GM19025 (cell line): ENCODE results near the gene C11orf58.

Experiments
- ATAC-seq: cut with Tn5 transposase; IDR thresholded peaks from one replicate; pipeline ENCODE4 v1.9.1; 2021; ENCODE audit warnings: mild to moderate bottlenecking, low read depth, moderate library complexity; ENCODE audit not compliant: unreplicated experiment

The C11orf58 gene

GRCh38 chr11:16783321-16783801 is 44.9 kb downstream of the C11orf58 start:
- ATAC-seq, result no peak

DNA sequence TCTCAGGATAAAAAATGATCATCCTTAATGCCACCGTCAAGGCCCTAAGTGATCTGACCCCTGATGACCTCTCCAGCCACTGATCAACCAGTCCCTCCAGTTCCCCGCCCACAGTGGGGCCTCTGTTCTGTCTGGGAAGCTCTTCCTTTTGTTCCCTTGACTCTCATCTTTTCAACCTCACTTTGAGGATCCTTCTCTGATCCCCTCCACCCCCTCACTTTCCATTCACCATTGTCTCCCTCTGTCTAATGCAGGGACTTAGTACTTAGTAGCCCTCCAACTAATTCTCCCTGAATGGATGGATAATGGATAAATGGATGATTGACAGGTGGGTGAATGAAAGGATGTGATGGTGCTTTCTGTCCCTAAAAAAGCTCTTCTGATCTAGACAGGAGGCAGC is 45.6 kb downstream of the C11orf58 start:
- ATAC-seq, result no peak

- ATAC-seq, result no peak
Measured at GRCh38 chr11:16784666-16785065, 46.2 kb downstream of the C11orf58 start.

- peak; percentile 73 for ATAC-seq
Measured at GRCh38 chr11:16785520-16786128, 47.2 kb downstream of the C11orf58 start.

DNA sequence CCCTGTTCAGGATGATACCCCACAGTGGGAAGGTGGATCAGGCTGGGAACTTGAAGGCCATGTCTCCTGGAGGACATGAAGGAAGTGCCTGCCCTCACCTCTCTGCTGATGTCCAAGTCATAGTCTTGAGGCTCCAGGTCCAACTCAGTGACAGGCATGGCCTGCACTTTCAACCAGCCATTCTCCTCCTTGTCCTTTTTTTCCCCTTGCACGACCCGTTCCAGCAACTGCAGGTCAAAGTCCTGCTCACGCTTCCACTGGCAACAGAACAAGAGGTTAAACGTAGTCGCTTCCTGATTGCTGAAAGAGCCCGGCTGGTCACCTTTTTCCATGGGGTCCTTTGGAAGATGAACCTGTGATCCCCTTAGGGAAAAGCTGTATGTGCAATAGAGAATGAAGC is 47.7 kb downstream of the C11orf58 start:
- ATAC-seq, result no peak

- ATAC-seq, result no peak
Measured at GRCh38 chr11:16787035-16787742, 48.7 kb downstream of the C11orf58 start.

DNA sequence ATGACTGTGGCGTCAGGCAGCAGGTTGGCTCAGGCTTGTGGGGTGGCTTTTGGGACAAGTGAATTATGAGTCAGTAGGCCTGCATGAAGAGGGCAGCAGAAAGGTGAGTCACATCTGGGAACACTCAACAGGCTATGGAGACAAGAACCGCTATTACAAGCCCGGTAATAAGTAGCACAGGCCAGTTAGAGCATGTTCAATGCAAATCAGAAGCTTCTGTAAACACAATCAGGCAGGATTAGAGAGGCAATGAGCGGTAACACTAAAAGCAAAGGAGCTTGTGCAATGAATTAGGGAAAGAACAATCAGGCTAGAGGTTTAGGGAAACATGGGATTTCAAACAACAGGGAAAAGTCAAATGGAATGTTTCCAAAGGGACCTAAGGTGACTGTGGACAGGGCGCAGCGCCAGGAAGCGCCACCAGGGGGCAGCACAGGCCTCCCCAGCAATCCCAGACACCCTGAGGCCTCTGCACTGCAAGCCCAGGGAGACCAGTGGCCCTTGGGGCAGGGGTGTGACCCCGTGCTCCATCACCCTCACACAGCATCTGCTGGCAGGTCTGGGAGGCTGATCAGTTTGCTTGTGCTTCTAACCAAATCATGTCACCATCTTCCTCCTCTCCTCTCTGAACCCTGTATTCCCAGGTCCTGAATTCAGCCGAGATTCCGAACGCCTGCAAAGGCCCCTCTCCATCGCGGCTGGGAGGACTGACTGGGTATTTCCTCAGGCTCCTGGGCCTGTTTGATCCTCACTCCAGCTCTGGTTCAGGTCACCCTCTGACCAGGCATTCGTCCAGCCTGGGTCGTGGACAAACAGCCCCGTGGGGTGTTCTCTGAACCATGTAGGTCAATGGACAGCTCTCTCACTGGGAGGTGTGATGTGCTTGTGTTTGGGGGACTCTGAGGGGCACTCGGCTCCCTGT is 50.0 kb downstream of the C11orf58 start:
- ATAC-seq, result peak; percentile 52

GRCh38 chr11:16789063-16789420 is 50.6 kb downstream of the C11orf58 start:
- no peak for ATAC-seq

- ATAC-seq, result no peak
Measured at GRCh38 chr11:16789560-16790485, 51.4 kb downstream of the C11orf58 start.

- no peak for ATAC-seq
Measured at GRCh38 chr11:16790486-16791190, 52.2 kb downstream of the C11orf58 start.

DNA sequence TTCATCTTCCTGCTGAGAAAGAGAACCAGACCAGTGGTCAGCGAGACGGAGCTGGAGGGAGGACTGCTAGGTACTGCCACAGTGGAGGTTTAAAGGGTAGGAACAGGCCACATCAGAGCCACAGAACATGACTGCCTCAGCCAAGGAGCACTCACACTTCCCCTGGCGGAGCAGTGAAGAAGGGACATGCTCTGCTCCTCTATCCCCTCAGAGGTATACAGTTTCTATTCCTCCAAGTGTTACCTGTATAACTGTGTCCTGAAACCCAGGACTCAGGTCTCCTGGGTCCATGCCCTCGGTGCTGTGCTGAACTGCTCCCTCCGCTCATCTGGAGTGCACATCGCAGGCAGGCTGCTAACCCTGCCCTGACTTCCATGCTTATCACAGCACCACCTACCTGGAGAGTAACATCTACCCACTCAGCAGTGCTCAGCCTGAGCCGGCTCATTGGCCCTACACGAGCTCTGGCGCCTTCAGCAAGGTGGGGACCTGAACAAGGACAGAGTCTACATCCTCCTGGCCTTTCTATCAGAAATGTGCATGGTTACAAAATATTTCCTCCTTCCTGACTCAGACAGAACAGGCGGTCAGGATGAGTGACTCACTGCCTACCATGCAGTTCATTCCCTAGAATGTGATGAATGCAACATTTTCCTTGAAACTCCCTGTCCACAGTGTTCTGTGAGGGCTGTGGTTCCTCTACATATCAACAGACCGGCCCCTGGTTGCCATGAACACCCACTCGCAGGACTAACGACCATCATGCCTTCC is 52.9 kb downstream of the C11orf58 start:
- ATAC-seq, result no peak

DNA sequence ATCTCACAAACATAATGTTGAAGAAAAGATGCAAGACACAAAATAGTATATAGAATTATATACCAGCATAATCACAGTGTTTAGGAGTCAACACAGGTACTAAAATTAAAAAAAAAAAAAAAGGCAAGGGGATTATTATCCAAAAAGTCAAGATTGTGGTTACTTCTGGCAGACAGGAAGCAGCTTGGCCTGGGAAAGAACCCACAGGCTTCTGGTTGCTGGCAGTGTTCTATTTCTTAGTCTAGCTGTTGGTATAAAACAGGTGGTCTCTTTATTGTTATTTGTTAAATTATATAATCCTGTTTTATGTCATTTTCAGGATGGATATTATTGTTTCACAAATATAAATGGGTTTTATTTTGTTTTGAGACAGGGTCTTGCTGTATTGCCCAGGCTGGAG is 54.0 kb downstream of the C11orf58 start:
- no peak for ATAC-seq

GRCh38 chr11:16793009-16793408 is 54.6 kb downstream of the C11orf58 start:
- ATAC-seq, result no peak

DNA sequence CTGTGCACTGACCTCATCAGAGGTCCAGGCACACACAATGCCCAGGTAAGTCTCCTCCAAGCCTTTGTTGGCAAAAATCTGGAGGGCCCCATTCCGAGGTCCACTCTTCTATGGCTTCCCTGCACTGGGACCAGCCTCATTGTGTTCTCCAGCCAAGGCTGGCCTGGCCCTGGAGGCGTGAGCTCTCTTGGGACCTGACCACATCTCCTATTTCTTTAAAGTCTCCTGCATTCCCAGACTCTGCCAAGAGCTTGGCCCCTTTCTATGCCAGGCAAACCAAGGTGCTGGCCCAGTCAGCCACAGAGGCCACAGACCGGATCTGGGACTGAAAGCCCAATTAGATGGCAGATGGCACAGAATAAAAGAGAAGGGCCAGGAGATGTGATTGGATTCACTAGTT is 55.1 kb downstream of the C11orf58 start:
- no peak for ATAC-seq

DNA sequence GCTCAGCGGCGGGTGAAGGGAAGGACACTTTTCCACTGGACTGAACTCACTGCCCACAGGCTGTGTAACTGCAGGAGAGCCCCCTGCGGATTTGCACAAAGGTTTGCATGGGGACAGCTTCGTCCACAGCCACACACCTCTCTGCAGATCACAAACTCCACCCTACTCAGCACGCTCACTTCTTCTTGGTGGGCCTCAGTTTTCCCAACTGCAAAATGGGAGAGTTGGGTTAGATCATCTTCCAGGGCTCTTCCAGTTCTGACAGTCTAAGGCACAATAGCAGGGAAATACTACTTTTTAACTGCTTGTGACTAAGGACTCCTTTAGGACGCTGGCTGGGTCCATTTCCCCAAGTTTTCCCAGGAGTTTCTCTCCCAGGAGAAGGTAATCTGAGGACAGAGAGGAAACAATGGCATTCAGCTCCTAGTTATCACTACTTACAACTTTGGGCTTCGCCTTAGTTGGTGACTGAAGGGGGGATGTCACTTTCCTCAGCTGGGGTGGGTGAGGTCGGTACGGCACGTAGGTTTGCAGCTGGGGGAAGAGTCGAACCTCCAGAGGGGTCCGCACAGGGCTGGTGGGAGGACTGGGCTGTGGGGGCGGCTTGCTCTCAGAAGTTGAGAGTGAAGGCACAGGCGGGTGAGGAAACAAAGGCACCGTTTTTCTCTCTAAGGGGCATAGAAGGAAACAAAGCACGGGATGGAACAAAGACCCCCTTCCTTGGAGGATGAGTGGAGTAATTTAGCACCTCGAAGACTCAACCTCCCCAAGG is 55.8 kb downstream of the C11orf58 start:
- ATAC-seq, result no peak

DNA sequence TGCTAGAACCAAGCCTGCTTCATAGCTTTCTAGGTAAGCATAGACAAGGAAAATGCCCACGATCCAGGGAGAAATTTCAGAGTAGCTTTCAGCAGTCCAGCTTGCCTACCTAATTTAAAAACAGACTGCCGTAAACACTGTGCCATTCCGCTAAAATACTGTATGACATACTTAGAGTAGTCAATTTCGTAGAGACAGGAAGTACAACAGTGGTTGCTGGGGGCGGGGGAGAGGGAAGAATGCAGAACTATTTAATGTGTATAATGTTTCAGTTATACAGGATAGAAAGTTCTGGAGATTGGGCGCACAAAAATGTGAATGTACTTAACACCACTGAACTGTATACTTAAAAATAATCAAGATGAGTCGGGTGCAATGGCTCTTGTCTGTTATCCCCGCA is 56.7 kb downstream of the C11orf58 start:
- ATAC-seq, result no peak

GRCh38 chr11:16796311-16796710 is 57.9 kb downstream of the C11orf58 start:
- ATAC-seq, result no peak

- no peak for ATAC-seq
Measured at GRCh38 chr11:16797776-16798175, 59.3 kb downstream of the C11orf58 start.
